GM18909 (cell line): ENCODE data around the gene AOAH.
A peak's percentile ranks its signal among the peaks of the same experiment; 100 is the strongest.
"Not testable (repeated sequence)": the region's sequence is repeated elsewhere in the genome, so short reads cannot be mapped to it uniquely, and the experiment has no call there.

Source experiments
- ATAC-seq: cut with Tn5 transposase; IDR thresholded peaks from one replicate; pipeline ENCODE4 v1.9.1; 2021; ENCODE audit warnings: mild to moderate bottlenecking; ENCODE audit not compliant: unreplicated experiment, poor library complexity

Gene AOAH

GRCh38 chr7:36707898-36708297, 16.4 kb downstream of the AOAH start:
- ATAC-seq = no peak

DNA sequence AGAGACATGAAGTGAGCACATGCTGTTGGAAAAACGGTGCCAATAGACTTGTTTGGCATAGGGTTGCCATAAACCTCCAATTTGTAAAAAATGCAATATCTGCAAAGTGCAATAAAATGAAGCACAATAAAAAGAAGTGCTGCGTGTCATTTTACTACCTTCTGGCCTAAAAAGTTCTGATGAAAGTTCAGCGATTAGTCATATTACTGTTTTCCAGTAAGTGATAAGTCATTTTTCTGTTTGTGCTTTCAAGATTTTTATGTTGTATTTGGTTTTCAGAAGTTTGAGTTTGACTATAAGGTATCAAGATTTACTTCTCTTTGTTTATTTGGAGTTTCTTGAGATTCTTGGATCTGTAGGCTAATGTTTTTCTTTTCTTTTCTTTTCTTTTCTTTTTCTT, 16.8 kb downstream of the AOAH start:
- ATAC-seq = no peak

GRCh38 chr7:36703860-36704259, 20.4 kb downstream of the AOAH start:
- ATAC-seq = not testable (repeated sequence)

DNA sequence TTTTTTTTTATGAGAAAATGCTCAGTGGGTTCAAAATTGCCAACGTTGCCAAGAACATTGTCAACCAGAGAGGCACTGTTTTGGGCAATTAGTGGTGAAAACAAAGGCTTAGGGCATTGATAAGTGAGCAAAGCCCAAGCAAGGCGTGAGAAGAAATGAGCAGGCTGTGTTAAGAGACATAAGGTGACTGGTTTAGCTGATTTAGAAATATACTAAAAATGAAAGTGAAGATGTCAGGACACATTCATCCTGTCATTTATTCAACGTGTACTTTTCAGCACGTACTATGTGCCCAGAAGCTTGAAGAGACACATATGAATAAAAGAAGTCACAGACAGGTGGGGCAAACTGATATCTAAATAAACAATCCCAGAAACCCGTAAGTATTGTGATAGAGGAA, 31.8 kb downstream of the AOAH start:
- no peak for ATAC-seq

DNA sequence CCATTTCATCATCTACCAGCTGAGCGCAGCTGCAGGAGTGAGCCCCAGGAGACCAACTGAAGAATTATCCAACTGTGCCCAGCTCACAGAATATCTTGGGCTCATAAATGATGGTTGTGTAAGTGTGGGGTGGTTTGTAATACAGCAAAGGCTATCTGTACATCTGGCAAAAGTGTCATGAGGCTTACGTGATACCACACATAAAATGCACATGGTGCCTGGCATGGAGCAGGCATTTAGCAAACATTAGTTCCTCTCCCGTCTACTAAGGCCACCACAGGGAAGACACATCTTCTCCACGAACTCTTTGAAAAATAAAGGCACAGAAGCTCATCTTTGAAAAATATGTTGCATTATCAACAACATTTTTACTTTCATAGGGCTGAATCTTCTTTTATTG, 32.3 kb downstream of the AOAH start:
- no peak for ATAC-seq

DNA sequence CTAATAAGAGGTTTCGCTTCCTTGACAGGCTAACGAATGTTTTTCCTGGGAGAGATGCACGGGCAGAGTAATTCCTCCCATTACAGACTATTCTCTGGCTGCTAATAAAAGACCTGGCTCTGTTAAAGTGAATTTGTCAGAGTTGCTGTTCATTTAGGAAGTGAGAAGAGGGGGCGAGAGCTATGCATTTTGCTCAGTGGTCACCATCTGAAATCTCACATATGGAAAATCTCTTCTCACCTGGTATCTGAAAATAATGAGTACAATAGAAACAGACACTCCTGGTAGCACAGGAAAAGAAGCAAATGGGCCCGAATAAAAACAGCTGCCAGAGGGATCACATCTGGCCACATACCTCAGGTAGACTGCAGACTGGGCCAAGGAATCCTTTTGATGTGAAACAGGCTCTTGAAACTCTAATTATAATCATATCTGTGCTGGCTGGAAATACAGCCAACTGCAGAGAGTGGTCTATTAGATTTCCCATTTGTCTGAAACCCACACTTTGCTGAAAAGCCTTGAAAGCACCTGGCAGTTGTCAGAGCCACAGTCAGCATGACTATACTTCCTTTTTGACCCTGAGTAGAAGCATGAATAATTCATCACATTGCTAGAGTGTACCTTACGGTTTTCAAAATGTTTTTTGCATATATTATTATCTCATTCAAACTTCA, 33.6 kb downstream of the AOAH start:
- ATAC-seq = no peak

- ATAC-seq = no peak
Measured at GRCh38 chr7:36690041-36690440, 34.3 kb downstream of the AOAH start.

GRCh38 chr7:36686499-36686898, 37.8 kb downstream of the AOAH start:
- no peak for ATAC-seq

DNA sequence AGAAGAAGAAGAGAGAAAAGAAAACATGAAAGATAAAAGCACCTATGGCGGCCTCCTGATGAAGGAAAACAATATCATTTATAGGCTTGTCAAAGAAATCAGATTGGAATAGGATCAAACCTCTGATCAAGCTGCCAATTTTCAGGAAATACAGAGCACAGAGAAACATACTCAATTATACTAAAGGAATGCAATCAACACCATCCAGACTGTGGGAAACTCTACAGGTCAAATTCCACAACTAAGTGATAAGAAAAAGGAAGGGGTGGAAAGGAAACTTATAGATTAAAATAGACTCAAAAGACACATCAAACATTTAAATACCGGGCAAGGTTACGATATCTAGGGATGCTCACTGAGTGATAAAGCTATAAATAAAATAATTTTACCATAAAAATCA, 39.3 kb downstream of the AOAH start:
- ATAC-seq = no peak

DNA sequence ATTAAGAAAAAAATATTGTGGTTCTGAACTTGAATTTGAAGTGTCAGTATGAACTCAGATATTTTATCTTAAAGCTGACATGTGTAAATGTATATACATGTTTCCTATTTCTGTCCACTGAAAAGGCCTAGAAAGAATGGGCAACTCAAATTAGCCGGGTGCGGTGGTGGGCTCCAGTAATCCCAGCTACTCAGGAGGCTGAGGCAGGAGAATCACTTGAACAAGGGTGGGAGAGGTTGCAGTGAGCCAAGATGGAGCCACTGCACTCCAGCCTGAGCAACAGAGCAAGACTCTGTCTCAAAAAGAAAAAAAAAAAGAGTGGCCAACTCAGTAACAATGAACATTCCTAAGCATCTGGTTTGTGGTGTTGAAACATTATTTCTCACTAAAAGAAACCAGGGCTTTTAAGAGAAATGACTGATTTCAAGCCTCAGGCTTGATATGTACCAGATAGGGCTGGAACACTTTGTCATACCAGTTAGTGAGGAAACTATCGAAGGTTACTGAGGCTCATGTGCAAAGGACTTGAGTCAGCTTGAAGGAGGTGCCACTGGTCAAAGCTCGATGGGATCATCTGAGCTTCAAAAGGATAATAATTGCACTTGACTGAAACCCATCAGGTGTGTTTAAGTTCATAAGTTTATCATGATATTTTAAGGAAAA, 40.5 kb downstream of the AOAH start:
- ATAC-seq = no peak

DNA sequence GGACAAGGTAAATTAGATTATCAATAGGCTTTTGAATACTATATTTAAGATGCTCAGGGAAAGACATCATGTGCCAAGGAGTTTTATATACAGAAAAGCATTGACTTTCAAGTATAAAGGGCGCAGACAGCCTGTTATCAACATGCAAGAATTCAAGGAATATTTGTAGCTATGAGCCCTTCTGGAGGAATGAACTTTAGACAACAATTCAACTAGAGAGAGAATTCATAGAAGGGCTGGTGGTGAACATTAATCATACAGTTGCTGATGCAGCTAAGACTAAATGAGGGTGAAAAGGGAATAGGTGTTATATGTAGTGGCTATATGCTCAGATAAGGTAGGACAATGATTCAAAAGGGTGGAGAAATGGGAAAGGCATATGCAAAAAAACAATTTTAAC, 41.2 kb downstream of the AOAH start:
- no peak for ATAC-seq

- ATAC-seq = no peak
Measured at GRCh38 chr7:36682102-36682501, 42.2 kb downstream of the AOAH start.

GRCh38 chr7:36677769-36678437, 46.4 kb downstream of the AOAH start:
- no peak for ATAC-seq

DNA sequence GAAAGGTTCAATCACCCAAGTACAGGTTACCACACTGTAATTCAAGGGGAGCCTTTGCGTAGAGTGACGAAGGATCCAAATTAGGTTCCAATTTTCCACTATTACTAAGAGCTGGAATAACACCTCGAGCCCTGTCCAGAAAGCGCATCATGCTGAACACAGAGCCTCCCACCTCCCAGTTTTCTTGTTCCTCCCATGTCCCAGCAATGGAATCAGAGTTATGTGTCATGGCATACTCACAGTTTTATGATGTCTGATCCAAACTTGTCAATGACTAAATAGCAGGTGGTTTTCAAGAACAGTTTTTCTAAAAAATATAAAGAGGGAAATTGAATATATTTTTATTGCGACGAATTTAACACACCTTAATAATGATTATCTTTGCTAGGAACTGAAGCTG, 50.6 kb downstream of the AOAH start:
- no peak for ATAC-seq

DNA sequence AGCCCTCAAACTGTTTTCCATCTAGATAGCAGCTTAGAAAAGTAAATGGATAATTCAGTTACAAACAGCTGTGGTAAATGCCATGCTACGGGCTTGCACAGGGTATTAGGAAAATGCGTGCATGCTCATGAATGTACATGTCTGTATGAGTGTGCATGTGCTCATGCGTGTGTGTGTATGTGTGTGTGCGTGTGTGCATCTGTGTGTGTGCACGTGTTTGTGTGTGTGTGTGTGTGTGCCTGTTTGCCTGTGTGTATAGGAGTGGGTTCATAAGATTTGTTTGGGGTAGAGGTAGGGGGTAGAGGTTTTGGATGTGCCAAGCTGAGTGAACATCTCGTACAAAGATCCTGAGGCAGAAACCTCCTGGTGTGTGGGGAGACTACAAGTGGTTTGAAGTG, 52.9 kb downstream of the AOAH start:
- ATAC-seq = no peak

DNA sequence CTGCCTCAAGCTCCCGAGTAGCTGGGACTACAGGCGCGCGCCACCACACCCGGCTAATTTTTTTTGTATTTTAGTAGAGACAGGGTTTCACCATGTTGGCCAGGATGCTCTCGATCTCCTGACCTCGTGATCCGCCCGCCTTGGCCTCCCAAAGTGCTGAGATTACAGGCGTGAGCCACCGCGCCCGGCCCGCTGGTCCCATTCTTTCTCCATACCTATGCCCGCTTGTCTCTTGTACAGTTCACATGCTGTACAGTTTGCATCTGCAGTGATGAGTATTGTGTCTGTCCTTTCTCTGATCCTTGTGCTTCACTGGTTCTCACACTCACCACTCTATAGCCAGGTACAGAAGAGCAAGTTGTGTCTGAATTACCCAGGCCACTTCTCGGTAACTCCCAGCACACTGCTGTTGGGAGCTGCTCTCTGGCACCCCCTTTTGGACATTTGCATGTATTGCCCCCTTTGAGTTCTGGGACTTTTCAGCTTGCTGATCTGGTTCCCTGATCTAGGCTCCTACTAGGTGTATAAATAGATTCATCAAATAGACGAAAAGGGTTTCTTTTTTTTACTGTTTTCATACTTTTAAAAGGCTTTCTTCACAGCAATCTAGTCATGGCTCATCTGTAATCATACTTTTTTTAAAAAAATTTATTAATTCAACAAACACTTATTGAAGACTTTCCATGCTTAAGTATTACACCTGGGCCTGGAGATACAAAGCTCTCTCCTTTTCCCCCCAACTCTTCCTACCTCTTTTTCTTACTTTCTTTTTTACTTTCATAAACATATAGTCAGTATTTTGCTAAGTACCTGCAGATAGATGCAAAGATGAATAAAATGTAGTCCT, 53.5 kb downstream of the AOAH start:
- peak; percentile 75 for ATAC-seq

DNA sequence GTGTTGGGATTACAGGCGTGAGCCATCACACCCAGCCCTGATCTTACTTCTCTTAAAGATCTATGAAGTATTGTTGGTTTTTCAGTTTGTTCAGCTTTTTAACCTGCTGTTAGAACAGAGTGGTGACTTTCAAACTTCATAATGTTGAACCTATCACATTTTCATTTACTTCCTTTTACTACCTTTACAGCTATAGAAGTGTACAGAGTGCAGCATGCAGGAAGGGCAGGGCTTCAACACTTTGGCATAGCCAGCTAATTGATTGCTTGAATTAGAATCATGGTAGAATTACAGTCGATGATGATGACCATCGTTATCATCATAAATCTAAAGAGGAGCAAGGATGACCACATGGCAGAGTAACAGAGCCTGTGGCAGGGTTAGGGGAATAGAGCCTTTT, 55.5 kb downstream of the AOAH start:
- ATAC-seq = no peak

DNA sequence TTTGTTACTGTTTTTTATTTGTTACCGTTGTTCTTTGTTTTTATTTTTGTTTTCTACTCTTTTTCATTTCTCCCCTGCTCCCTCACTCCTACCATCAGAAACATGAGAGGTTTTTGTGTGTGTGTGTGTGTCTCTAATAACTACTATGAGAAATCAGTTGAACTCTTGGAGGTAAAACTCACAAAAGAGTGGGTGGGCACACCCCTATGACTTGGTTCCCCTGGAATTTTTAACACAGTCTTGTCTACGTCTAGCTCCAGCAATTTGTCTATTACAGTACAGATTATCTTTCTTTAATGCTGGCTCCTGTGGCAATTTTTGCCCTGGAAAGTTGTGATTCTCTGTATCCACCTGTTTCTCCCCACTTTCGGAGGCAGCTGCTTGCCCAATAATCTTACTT, 56.2 kb downstream of the AOAH start:
- no peak for ATAC-seq

- no peak for ATAC-seq
Measured at GRCh38 chr7:36667007-36667745, 57.1 kb downstream of the AOAH start.

DNA sequence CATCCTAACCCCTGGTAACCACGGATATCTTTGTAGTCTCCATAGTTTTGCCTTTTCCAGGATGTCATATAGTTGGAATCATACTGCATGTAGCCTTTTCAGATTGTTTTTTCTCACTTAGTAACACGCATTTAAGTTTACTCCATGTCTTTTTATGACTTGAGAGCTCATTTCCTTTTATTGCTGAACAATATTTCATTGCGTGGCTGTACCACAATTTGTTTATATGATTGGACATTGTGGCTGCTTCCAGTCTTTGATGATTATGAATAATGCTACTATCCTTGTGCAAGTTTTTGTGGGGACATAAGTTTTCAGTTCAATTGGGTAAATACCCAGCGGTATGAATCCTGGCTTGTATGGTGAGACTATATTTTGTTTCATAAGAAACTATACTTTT, 60.8 kb downstream of the AOAH start:
- ATAC-seq = no peak
